Activated naive CD4-positive, alpha-beta T cell treated with Interleukin-2 at 50 U/mL for 16 hours (primary cell): ENCODE data around the gene PPM1H.
"Not testable (repeated sequence)": the region's sequence is repeated elsewhere in the genome, so short reads cannot be mapped to it uniquely, and the experiment has no call there.

Experiments used
- DNase-seq: peaks from one replicate; pipeline ENCODE4 v3.0.0-alpha.2; 2020

Gene PPM1H

GRCh38 chr12:62942316-62942715, 7.4 kb upstream of the PPM1H start:
- not testable (repeated sequence) for DNase-seq

GRCh38 chr12:62934239-62934798, 631 bp downstream of the PPM1H start:
- no peak for DNase-seq

GRCh38 chr12:62933602-62934238, 1.2 kb downstream of the PPM1H start:
- DNase-seq: no peak

- no peak for DNase-seq
Measured at GRCh38 chr12:62933220-62933601, 1.7 kb downstream of the PPM1H start.

- DNase-seq: no peak
Measured at GRCh38 chr12:62931477-62931876, 3.5 kb downstream of the PPM1H start.

- DNase-seq: no peak
Measured at GRCh38 chr12:62930546-62931425, 4.2 kb downstream of the PPM1H start.

- no peak for DNase-seq
Measured at GRCh38 chr12:62928632-62929031, 6.3 kb downstream of the PPM1H start.

GRCh38 chr12:62925680-62926079, 9.3 kb downstream of the PPM1H start:
- no peak for DNase-seq

GRCh38 chr12:62924084-62924483, 10.9 kb downstream of the PPM1H start:
- no peak for DNase-seq

GRCh38 chr12:62922539-62922938, 12.4 kb downstream of the PPM1H start:
- no peak for DNase-seq

GRCh38 chr12:62919838-62920237, 15.1 kb downstream of the PPM1H start:
- no peak for DNase-seq

- DNase-seq: no peak
Measured at GRCh38 chr12:62917926-62918325, 17.0 kb downstream of the PPM1H start.

GRCh38 chr12:62916632-62917425, 18.1 kb downstream of the PPM1H start:
- DNase-seq: no peak

- DNase-seq: no peak
Measured at GRCh38 chr12:62915204-62915529, 19.8 kb downstream of the PPM1H start.

- DNase-seq: no peak
Measured at GRCh38 chr12:62914443-62915203, 20.3 kb downstream of the PPM1H start.

- DNase-seq: no peak
Measured at GRCh38 chr12:62913380-62913779, 21.6 kb downstream of the PPM1H start.

- DNase-seq: no peak
Measured at GRCh38 chr12:62912644-62913043, 22.3 kb downstream of the PPM1H start.

- DNase-seq: no peak
Measured at GRCh38 chr12:62911286-62911685, 23.7 kb downstream of the PPM1H start.

- no peak for DNase-seq
Measured at GRCh38 chr12:62910549-62911169, 24.3 kb downstream of the PPM1H start.

- no peak for DNase-seq
Measured at GRCh38 chr12:62909340-62909739, 25.6 kb downstream of the PPM1H start.

GRCh38 chr12:62908674-62909073, 26.3 kb downstream of the PPM1H start:
- no peak for DNase-seq

- DNase-seq: no peak
Measured at GRCh38 chr12:62907561-62907960, 27.4 kb downstream of the PPM1H start.
